Stomach (tissue), 4 donors: ENCODE data around the gene NKAIN2.

Experiments used
- CTCF ChIP-seq, 7 experiments: fragments of 450-650 bp in 4 of 7; fragments of 200-600 bp in 3 of 7; sonication (generic) in 3 of 7; IDR thresholded peaks; one replicate each; pipeline ENCODE4 v1.5.1; 2016 to 2019; ENCODE audit warnings: antibody characterized with exemption in 7 of 7, control low read depth in 2 of 7, mild to moderate bottlenecking in 1 of 7
- POLR2A ChIP-seq, 4 donors: fragments of 450-650 bp; IDR thresholded peaks; one replicate each; pipeline ENCODE4 v1.6.1; 2016; ENCODE audit warnings: antibody characterized with exemption in 4 of 4, control low read depth in 2 of 4, mild to moderate bottlenecking in 1 of 4, moderate library complexity in 1 of 4
- POLR2AphosphoS5 ChIP-seq, 3 donors: sonication (generic); formaldehyde crosslinking; IDR thresholded peaks; one replicate each; pipeline ENCODE4 v1.6.1; 2016; ENCODE audit warnings: antibody characterized with exemption in 3 of 3

DNA sequence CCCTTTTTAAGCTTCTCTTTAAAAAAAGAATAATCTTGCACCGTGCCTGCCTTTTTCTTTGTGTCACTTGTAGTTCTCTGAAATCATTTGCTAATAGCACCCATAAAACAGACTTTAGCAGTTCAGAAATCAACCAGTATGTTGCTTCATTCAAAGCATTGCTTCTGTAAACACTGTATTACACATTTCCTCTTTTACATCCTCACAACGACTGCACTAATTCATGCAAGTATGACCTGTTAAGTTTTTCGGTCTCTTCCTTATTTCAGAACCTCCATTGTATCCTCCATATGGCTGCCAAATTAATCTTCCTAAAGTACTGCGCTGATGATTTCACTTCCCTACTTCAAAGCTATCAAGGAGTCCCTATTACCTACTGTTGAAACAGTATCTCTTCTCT, 1015.7 kb downstream of the NKAIN2 start:
- TF ChIP-seq CTCF (IDR thresholded peaks at IDR 0.05) (no peak), POLR2AphosphoS5 (IDR thresholded peaks at IDR 0.05) (no peak), POLR2A (IDR thresholded peaks at IDR 0.05) (no peak)
